ENCODE results near the gene PRIM2. TPM values are rescaled to one million over a fixed set of nuclear protein-coding genes. Genes with fewer than 3 reads are reported as not detected.
"Not testable (repeated sequence)": the region's sequence is repeated elsewhere in the genome, so short reads cannot be mapped to it uniquely, and the experiment has no call there.

The PRIM2 gene
- total and polyA plus RNA-seq, 2 donors (not counting 1 experiment from before 2014, with no cell fraction given) = 28.0 to 59.9 TPM

- not testable (repeated sequence) for H3K27me3 ChIP-seq (ENCODE audit: control insufficient read depth, insufficient read depth, low read length); H3K9ac ChIP-seq (ENCODE audit: insufficient read depth, low read length); H3K79me2 ChIP-seq (ENCODE audit: control insufficient read depth, insufficient read depth, low read length); H3K4me2 ChIP-seq (ENCODE audit: extremely low read depth, insufficient read depth, low read length); H3K4me1 ChIP-seq (ENCODE audit: control insufficient read depth, extremely low read depth, insufficient read depth, low read length); H2AFZ ChIP-seq (ENCODE audit: low read length); H4K20me1 ChIP-seq (ENCODE audit: control insufficient read depth, extremely low read depth, insufficient read depth, low read length); H3K4me3 ChIP-seq (replicated peaks in 1 of 4; ENCODE audit: control extremely low read depth in 1 of 4, insufficient read depth in 1 of 4, low read depth in 3 of 4, low read length in 4 of 4); H3K36me3 ChIP-seq (ENCODE audit: control insufficient read depth, insufficient read depth, low read length); H3K27ac ChIP-seq (ENCODE audit: insufficient read depth, low read length); DNase-seq (ENCODE audit: low read depth in 2 of 2); H3K9me3 ChIP-seq (ENCODE audit: control insufficient read depth, insufficient read depth, low read depth, low read length)
These were observed 174.4 kb downstream of the PRIM2 start for GRCh38 chr6:57491795-57492194.

GRCh38 chr6:57496251-57496650, 178.8 kb downstream of the PRIM2 start:
- not testable (repeated sequence) for H3K4me1 ChIP-seq (ENCODE audit: control insufficient read depth, extremely low read depth, insufficient read depth, low read length); H3K4me2 ChIP-seq (ENCODE audit: extremely low read depth, insufficient read depth, low read length); H3K9ac ChIP-seq (ENCODE audit: insufficient read depth, low read length); H3K4me3 ChIP-seq (replicated peaks in 1 of 4; ENCODE audit: control extremely low read depth in 1 of 4, insufficient read depth in 1 of 4, low read depth in 3 of 4, low read length in 4 of 4); H2AFZ ChIP-seq (ENCODE audit: low read length); H3K27ac ChIP-seq (ENCODE audit: insufficient read depth, low read length); H3K36me3 ChIP-seq (ENCODE audit: control insufficient read depth, insufficient read depth, low read length); H3K9me3 ChIP-seq (ENCODE audit: control insufficient read depth, insufficient read depth, low read depth, low read length); H3K27me3 ChIP-seq (ENCODE audit: control insufficient read depth, insufficient read depth, low read length); H4K20me1 ChIP-seq (ENCODE audit: control insufficient read depth, extremely low read depth, insufficient read depth, low read length); DNase-seq (ENCODE audit: low read depth in 2 of 2); H3K79me2 ChIP-seq (ENCODE audit: control insufficient read depth, insufficient read depth, low read length)

GRCh38 chr6:57500368-57501021, 183.1 kb downstream of the PRIM2 start:
- not testable (repeated sequence) for H4K20me1 ChIP-seq (ENCODE audit: control insufficient read depth, extremely low read depth, insufficient read depth, low read length); H3K4me2 ChIP-seq (ENCODE audit: extremely low read depth, insufficient read depth, low read length); H3K4me1 ChIP-seq (ENCODE audit: control insufficient read depth, extremely low read depth, insufficient read depth, low read length); H3K36me3 ChIP-seq (ENCODE audit: control insufficient read depth, insufficient read depth, low read length); H2AFZ ChIP-seq (ENCODE audit: low read length); H3K9me3 ChIP-seq (ENCODE audit: control insufficient read depth, insufficient read depth, low read depth, low read length); H3K4me3 ChIP-seq (replicated peaks in 1 of 4; ENCODE audit: control extremely low read depth in 1 of 4, insufficient read depth in 1 of 4, low read depth in 3 of 4, low read length in 4 of 4); H3K27me3 ChIP-seq (ENCODE audit: control insufficient read depth, insufficient read depth, low read length); H3K27ac ChIP-seq (ENCODE audit: insufficient read depth, low read length); H3K79me2 ChIP-seq (ENCODE audit: control insufficient read depth, insufficient read depth, low read length); H3K9ac ChIP-seq (ENCODE audit: insufficient read depth, low read length)
- peak; percentile 31 to 33 for DNase-seq (ENCODE audit: low read depth in 2 of 2)

DNA sequence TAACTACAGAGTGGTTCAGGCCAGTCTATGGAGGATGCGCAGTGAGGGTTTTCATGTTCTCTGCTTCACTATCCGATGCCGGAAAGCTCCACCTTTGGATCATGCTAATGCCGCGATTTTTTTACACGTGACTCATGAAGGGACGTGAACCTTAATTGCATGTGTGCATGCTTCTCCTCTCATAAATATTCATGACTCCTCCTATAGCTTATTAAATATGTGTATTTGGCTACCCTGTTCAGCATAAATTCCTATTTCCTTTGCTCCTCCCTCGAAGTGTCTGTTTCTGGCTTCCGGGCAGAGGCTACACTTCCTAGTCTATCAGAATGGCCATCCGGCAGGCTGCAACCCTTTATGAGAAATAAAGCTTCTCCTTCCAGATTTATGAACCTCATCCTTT, 185.0 kb downstream of the PRIM2 start:
- H4K20me1 ChIP-seq (ENCODE audit: control insufficient read depth, extremely low read depth, insufficient read depth, low read length); H3K27ac ChIP-seq (ENCODE audit: insufficient read depth, low read length); H3K36me3 ChIP-seq (ENCODE audit: control insufficient read depth, insufficient read depth, low read length); DNase-seq (ENCODE audit: low read depth in 2 of 2); H3K4me3 ChIP-seq (replicated peaks in 1 of 4; ENCODE audit: control extremely low read depth in 1 of 4, insufficient read depth in 1 of 4, low read depth in 3 of 4, low read length in 4 of 4); H3K79me2 ChIP-seq (ENCODE audit: control insufficient read depth, insufficient read depth, low read length); H3K9ac ChIP-seq (ENCODE audit: insufficient read depth, low read length); H3K9me3 ChIP-seq (ENCODE audit: control insufficient read depth, insufficient read depth, low read depth, low read length); H3K27me3 ChIP-seq (ENCODE audit: control insufficient read depth, insufficient read depth, low read length); H2AFZ ChIP-seq (ENCODE audit: low read length); H3K4me1 ChIP-seq (ENCODE audit: control insufficient read depth, extremely low read depth, insufficient read depth, low read length); H3K4me2 ChIP-seq (ENCODE audit: extremely low read depth, insufficient read depth, low read length): not testable (repeated sequence)

GRCh38 chr6:57505251-57505650, 187.8 kb downstream of the PRIM2 start:
- H3K9me3 ChIP-seq (ENCODE audit: control insufficient read depth, insufficient read depth, low read depth, low read length); H3K27ac ChIP-seq (ENCODE audit: insufficient read depth, low read length); H3K4me2 ChIP-seq (ENCODE audit: extremely low read depth, insufficient read depth, low read length); H3K27me3 ChIP-seq (ENCODE audit: control insufficient read depth, insufficient read depth, low read length); H2AFZ ChIP-seq (ENCODE audit: low read length); H3K79me2 ChIP-seq (ENCODE audit: control insufficient read depth, insufficient read depth, low read length); H4K20me1 ChIP-seq (ENCODE audit: control insufficient read depth, extremely low read depth, insufficient read depth, low read length); H3K9ac ChIP-seq (ENCODE audit: insufficient read depth, low read length); H3K4me1 ChIP-seq (ENCODE audit: control insufficient read depth, extremely low read depth, insufficient read depth, low read length); H3K36me3 ChIP-seq (ENCODE audit: control insufficient read depth, insufficient read depth, low read length): not testable (repeated sequence)
- peak in 1 of 2 donors; percentile 39 for DNase-seq (ENCODE audit: low read depth in 2 of 2)
- peak overlapping the region in 1 of 4 experiments; percentile 16 for H3K4me3 ChIP-seq (replicated peaks in 1 of 4; ENCODE audit: control extremely low read depth in 1 of 4, insufficient read depth in 1 of 4, low read depth in 3 of 4, low read length in 4 of 4)

DNA sequence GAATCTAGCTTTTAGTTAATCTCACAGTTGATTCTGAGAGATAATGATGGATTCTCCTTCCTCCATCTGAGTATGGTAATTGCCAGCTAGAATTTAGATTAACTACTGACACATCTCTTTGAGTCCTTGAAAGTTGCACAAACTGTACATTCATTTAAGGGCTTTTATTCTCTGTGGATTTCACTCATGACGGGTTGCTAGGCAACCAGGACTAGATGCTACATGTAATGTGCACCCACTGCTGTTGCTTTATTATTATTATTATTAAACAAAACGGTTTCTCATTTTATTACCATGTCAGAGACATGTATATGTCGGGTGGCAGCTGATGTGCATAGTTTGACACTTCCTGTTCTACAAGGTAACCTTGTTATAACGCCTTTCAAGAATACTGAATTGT, 193.0 kb downstream of the PRIM2 start:
- not testable (repeated sequence) for DNase-seq (ENCODE audit: low read depth in 2 of 2); H3K4me2 ChIP-seq (ENCODE audit: extremely low read depth, insufficient read depth, low read length)

GRCh38 chr6:57515171-57515570, 197.7 kb downstream of the PRIM2 start:
- not testable (repeated sequence) for H3K27ac ChIP-seq (ENCODE audit: insufficient read depth, low read length); H4K20me1 ChIP-seq (ENCODE audit: control insufficient read depth, extremely low read depth, insufficient read depth, low read length); H3K36me3 ChIP-seq (ENCODE audit: control insufficient read depth, insufficient read depth, low read length); H3K79me2 ChIP-seq (ENCODE audit: control insufficient read depth, insufficient read depth, low read length); H3K4me1 ChIP-seq (ENCODE audit: control insufficient read depth, extremely low read depth, insufficient read depth, low read length); H3K4me2 ChIP-seq (ENCODE audit: extremely low read depth, insufficient read depth, low read length); H3K9me3 ChIP-seq (ENCODE audit: control insufficient read depth, insufficient read depth, low read depth, low read length); H2AFZ ChIP-seq (ENCODE audit: low read length); DNase-seq (ENCODE audit: low read depth in 2 of 2); H3K27me3 ChIP-seq (ENCODE audit: control insufficient read depth, insufficient read depth, low read length); H3K4me3 ChIP-seq (replicated peaks in 1 of 4; ENCODE audit: control extremely low read depth in 1 of 4, insufficient read depth in 1 of 4, low read depth in 3 of 4, low read length in 4 of 4); H3K9ac ChIP-seq (ENCODE audit: insufficient read depth, low read length)

More for the DNA sequence above, 193.0 kb downstream of the PRIM2 start:
- H2AFZ ChIP-seq (ENCODE audit: low read length); H3K4me1 ChIP-seq (ENCODE audit: control insufficient read depth, extremely low read depth, insufficient read depth, low read length); H3K79me2 ChIP-seq (ENCODE audit: control insufficient read depth, insufficient read depth, low read length); H3K36me3 ChIP-seq (ENCODE audit: control insufficient read depth, insufficient read depth, low read length); H3K4me3 ChIP-seq (replicated peaks in 1 of 4; ENCODE audit: control extremely low read depth in 1 of 4, insufficient read depth in 1 of 4, low read depth in 3 of 4, low read length in 4 of 4); H3K9me3 ChIP-seq (ENCODE audit: control insufficient read depth, insufficient read depth, low read depth, low read length); H3K9ac ChIP-seq (ENCODE audit: insufficient read depth, low read length); H4K20me1 ChIP-seq (ENCODE audit: control insufficient read depth, extremely low read depth, insufficient read depth, low read length); H3K27ac ChIP-seq (ENCODE audit: insufficient read depth, low read length); H3K27me3 ChIP-seq (ENCODE audit: control insufficient read depth, insufficient read depth, low read length): not testable (repeated sequence)

Data from fibroblast of lung (primary cell).